Right lobe of liver (tissue), 4 donors: Measurements from ENCODE around the gene LMF2.

Source experiments
- POLR2A ChIP-seq: fragments of 450-650 bp; IDR thresholded peaks from one replicate; pipeline ENCODE4 v1.6.1; 2017; ENCODE audit warnings: antibody characterized with exemption, mild to moderate bottlenecking
- TF ChIP-seq, protein P1 (sequence below), 4 donors: fragments of 200-600 bp in 3 of 4; fragments of 450-650 bp in 1 of 4; IDR thresholded peaks; one replicate each; pipeline versions ENCODE4 v1.5.1 to v1.8.0; 2016 to 2022; ENCODE audit warnings: antibody characterized with exemption in 4 of 4, mild to moderate bottlenecking in 2 of 4
- donor health status: DM: no; HTN: no; CAD: no.
- donor health status: DM: no; HTN: no; CAD: no.
- donor health status: DM: no; HTN: yes; CAD: no.

- no peak for TF ChIP-seq POLR2A
- TF ChIP-seq, protein P1, sequence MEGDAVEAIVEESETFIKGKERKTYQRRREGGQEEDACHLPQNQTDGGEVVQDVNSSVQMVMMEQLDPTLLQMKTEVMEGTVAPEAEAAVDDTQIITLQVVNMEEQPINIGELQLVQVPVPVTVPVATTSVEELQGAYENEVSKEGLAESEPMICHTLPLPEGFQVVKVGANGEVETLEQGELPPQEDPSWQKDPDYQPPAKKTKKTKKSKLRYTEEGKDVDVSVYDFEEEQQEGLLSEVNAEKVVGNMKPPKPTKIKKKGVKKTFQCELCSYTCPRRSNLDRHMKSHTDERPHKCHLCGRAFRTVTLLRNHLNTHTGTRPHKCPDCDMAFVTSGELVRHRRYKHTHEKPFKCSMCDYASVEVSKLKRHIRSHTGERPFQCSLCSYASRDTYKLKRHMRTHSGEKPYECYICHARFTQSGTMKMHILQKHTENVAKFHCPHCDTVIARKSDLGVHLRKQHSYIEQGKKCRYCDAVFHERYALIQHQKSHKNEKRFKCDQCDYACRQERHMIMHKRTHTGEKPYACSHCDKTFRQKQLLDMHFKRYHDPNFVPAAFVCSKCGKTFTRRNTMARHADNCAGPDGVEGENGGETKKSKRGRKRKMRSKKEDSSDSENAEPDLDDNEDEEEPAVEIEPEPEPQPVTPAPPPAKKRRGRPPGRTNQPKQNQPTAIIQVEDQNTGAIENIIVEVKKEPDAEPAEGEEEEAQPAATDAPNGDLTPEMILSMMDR (IDR thresholded peaks at IDR 0.05), result no peak
These were observed 17.2 kb upstream of the LMF2 start for GRCh38 chr22:50524676-50525103.
